Pulmonary artery endothelial cell (primary cell): ENCODE results near the gene DENND1A. TPM values are rescaled to one million over a fixed set of nuclear protein-coding genes. Genes with fewer than 3 reads are reported as not detected.

Experiments
- DNase-seq: peaks from one replicate; pipeline ENCODE4 v3.0.0-alpha.2; 2011; ENCODE audit warnings: low read depth, low spot score
- total RNA-seq: library from RNA; depleted of rRNA; stranded (reverse); fragments of >200 nt; gene quantifications from 2 replicates; pipeline ENCODE4 v1.2.3, GENCODE V29; 2014

Gene DENND1A
- total RNA-seq, 1 donor from 2014 or later = 11.7 TPM

GRCh38 chr9:123659358-123659757 is 270.6 kb downstream of the DENND1A start:
- DNase-seq = no peak

DNA sequence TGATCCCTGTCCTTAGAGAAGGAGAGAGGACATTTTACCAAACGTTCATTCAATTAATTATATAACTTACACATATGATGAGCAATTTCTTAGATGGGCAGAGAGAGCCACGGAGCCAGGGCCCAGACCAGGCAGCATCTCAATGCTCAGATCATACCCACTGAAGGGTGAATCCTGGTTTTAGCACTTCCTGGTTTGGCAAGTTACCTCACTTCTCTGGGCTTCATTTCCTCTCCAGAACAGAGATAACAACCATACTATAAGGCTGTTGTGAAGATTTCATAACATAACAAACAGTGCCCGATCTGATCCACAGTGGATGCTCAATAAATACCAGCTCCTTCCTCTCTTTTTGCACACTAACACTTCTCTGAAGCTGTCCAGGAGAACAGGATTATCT is 271.1 kb downstream of the DENND1A start:
- DNase-seq = no peak

GRCh38 chr9:123657941-123658340 is 272.0 kb downstream of the DENND1A start:
- DNase-seq = no peak

GRCh38 chr9:123657099-123657498 is 272.8 kb downstream of the DENND1A start:
- DNase-seq = no peak

DNA sequence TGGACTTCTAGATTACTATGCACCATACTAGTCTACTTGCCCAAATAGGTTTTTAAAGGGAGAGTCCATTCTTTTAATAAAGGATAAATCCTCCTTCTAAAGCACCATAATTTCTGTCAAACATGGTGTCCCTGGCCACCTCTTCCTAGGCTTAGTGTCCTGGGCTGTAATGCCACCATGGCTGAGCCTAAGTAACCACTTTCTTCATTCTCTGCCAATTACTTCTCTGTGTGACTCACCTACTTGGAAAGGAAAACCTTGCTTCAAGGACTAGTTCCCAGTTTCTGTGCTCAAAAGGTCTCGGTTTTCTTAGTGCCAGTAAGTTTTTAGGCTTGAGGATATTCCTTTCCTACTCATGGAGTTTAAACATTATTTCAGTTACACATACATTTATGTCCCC is 273.4 kb downstream of the DENND1A start:
- DNase-seq = no peak

- DNase-seq = no peak
Measured at GRCh38 chr9:123655681-123656423, 274.1 kb downstream of the DENND1A start.

DNA sequence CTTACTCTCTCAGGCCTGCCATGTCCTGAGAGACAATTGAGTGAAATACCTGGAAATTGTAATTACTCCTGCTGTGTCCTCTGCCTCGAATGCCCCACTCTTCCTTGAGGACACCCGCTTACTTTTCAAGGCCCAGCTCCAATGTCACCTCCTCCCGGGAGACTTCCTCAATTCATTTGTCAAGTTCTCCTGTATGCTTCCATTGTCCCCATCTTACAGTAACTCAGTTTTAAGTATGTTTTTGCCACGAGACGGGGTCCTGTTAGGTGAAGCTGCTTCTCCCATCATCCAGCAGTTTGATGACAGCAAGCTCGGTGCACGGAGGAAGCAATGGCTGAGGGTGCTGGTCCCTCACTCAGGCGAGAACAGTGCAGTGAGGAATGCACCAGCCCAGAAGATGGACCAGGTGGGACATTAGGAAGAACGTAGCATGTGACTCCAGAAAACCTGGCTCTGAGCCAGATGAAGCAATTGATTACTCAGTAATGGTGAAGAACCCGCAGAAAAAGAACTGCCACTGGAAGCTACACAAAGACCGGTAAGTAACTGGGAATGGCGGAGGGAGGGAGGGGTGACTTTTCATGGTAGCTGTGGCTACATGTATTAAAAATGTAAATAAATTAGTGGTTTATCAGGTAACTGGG is 274.8 kb downstream of the DENND1A start:
- DNase-seq = no peak

- DNase-seq = no peak
Measured at GRCh38 chr9:123654218-123654993, 275.5 kb downstream of the DENND1A start.

DNA sequence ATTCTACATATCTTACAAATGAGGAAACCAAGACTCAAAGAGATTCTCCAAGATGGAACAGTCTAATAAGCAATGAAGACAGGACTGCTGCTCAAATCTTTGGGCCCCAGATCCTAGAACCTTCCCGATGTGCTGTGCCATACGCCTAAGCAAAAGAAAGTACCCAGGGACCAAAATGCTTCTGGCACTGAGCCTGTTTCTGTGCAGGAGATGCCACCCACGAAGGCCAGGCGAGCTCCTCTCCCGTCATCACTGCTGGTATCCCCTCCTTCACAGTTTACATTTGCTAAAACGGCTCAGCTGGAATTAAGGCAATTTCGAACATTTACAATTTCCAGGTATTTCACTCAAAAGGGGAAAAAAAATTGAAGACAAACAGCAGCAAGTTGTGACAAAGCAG is 277.5 kb downstream of the DENND1A start:
- no peak for DNase-seq

DNA sequence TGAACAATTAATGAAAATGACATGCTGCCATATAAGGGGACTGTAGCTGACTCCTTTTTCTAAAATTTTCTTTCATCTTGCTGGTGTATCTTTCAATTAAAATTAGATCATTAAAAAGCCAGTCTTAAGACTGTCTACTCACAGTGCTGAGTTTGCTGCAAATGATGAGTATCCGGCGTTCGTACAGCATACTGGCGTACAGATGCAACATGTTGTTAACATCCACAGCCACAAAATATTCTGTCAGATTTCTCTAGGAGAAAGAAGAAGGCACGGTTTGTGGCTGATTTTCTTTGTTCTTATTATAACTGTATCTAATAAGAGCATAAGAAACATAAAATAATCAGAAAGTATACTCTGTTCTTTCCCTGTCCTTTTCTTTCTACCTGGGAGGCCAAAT is 278.1 kb downstream of the DENND1A start:
- no peak for DNase-seq

GRCh38 chr9:123651273-123651672 is 278.7 kb downstream of the DENND1A start:
- no peak for DNase-seq

DNA sequence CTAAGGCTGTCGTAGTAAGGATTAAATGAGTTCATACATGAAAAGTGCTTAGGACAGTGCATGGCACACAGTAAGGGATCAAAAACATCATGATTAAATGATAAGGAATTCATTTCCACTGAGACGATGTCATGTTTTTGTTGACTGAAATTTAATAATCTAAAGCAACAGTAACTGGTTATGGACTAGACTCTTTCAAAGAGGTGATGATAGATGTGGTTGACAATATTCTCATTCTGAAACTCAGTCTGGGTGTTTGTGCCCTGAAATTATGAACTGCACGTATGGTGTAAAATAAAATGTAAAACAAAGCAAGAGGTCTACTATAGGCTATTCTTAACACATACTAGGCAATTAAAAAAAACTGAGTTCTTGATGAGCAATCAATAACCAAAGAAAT is 280.0 kb downstream of the DENND1A start:
- no peak for DNase-seq

GRCh38 chr9:123647145-123647544 is 282.8 kb downstream of the DENND1A start:
- DNase-seq = no peak

GRCh38 chr9:123645762-123646161 is 284.2 kb downstream of the DENND1A start:
- no peak for DNase-seq

GRCh38 chr9:123645126-123645525 is 284.8 kb downstream of the DENND1A start:
- DNase-seq = no peak

- no peak for DNase-seq
Measured at GRCh38 chr9:123643518-123643917, 286.4 kb downstream of the DENND1A start.

- DNase-seq = no peak
Measured at GRCh38 chr9:123642291-123643278, 287.3 kb downstream of the DENND1A start.

DNA sequence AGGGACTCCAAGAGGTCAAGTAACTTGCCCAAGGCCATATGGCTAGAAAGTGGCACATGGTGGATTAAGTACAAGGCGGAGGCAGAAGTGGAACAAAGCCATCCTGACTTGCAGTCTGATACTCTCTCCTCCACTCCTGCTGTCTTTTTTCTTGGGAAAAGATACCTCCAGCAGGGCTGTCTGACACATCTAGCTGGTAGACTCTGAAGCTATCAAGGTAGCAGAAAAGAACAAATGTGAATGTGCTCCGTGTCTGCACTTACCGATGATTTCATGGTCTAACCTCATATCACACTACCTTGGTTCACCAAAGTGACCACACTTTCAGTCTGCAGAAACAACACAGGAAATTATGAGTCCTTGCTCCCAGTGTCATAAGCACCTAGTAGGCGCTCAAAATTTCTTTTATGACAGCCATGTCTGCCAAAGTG is 289.1 kb downstream of the DENND1A start:
- no peak for DNase-seq

DNA sequence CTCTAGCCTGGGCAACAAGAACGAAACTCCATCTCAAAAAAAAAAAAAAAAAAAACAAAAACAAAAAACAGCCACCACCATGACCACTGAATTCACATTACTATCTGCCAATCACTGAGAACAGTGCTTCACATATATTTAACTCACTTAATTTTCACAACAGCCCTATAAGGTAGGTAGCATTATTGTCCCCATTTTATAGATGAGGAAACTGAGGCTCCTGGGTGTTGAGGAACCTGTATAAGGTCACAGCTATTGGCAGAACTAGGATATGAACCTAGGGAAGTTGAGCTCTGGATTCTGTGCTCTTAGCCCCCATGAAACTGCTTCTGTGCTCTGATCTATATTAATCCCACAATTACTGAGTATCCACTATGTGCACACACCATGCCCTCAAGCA is 290.2 kb downstream of the DENND1A start:
- DNase-seq = no peak

GRCh38 chr9:123637945-123638634 is 291.8 kb downstream of the DENND1A start:
- no peak for DNase-seq

GRCh38 chr9:123637606-123637944 is 292.4 kb downstream of the DENND1A start:
- DNase-seq = no peak
